ENCODE measurements around the gene SH3RF1.
"Not testable (repeated sequence)": the region's sequence is repeated elsewhere in the genome, so short reads cannot be mapped to it uniquely, and the experiment has no call there.

Gene SH3RF1

DNA sequence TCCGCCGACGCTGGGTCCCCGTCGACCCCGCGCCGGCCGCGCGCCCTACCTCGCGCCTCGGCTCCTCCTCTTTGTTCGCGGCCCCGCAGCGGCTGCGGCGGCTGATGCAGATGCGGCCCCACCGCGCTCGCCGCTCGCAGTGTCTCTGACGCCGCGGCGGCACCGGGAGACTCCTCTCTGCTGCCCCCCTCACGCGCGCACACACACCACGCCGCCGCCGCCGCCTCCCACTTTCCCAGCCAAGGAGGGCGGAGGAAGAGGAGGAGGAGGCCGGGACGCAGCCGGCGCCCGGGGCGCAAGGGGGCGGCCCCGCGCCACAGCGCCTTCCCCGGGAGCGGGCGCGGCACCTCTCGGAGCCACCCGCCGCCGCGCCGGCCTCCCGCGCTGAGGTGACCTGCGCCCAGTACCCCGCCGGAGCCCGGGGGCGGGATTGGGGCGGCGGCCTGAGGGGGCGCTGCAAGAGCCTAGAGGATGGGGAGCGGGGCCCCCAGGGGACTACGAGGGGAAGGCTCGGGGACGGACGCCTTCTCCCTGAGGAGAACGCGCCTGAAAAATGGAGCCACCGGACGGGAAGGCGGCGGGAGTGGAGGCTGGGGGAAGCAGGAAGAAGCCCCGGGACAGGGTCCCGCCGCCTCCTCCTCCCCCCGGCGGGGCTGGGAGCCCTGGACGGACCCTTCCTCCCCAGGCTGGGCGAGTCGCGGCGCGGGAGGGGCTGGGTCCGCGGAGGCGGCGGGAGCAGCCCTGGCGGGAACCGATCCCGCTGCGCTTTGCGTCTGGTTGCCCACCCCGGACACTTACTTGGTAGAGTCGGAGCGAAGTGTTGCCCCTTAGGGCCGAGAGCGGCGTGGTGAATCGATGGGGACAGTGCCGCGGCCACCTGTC lies at the start of gene SH3RF1:
SH3RF1 (minus strand) TSS at position 147 of the 882 bp plus-strand sequence. CDS start 1,744 bp downstream, outside the sequence.
- DNase-seq (ENCODE audit: low read depth in 2 of 2), result peak; percentile 73 to 77

DNA sequence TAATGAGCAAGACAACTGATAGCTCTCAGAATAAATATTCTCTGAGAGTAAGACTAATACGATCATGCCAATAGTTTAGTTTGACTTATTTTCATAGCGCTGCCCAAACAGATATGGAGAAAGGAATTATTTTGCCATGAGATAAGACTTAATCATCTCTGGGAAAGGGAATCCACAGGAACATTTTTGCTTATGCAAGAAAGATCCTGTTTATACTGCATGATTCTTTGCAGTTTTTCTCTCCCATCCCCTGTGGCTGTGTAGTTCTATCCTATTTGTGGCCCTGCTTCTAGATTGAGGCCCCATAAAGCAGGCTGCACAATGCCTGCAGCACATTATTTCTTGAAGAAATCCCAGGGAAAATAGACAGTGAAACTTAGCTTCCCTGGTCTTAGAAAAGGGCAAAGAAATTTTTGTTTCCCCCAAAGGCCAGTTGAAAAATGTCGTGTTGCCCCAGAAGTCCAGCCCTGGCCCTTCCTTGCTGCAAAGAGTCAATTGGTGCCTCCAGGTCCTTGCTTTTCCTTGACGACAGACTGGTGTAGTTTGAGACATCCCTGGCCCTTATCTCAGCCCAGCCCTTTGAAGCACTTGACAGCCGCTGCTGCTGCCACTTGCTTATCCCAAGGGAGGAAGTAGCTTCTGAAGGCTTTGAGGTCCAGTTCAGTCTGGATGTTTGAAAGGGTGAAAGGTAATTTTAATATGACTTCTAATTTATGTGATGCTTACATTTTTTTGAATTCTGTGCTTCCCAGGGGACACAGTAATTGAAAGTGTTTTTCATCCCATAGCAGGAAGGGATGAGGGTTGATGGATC lies 45.0 kb upstream of the SH3RF1 start:
- no peak for DNase-seq (ENCODE audit: low read depth in 2 of 2)

DNA sequence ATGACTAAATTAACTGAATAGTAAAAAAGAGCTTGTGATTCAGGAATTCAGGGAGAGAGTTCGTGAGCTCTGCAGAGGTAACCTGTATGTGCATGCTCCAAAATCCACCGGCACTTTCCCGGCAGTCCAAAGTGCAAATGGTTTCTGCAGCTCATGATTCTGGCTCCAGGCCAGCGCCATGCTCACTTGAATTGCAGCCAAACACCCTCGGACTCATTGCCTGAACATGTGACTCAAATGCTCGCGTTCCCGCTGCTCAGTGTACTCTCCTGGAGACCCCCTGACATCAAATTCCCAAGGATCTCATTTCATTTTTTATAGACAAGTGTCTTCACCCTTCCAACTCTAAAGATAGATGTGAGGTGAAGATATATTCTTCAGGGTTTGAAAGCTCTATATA lies 44.1 kb upstream of the SH3RF1 start:
- DNase-seq (ENCODE audit: low read depth in 2 of 2), result no peak

- DNase-seq (ENCODE audit: low read depth in 2 of 2), result no peak
These were observed 43.0 kb upstream of the SH3RF1 start for GRCh38 chr4:169313732-169314131.

DNA sequence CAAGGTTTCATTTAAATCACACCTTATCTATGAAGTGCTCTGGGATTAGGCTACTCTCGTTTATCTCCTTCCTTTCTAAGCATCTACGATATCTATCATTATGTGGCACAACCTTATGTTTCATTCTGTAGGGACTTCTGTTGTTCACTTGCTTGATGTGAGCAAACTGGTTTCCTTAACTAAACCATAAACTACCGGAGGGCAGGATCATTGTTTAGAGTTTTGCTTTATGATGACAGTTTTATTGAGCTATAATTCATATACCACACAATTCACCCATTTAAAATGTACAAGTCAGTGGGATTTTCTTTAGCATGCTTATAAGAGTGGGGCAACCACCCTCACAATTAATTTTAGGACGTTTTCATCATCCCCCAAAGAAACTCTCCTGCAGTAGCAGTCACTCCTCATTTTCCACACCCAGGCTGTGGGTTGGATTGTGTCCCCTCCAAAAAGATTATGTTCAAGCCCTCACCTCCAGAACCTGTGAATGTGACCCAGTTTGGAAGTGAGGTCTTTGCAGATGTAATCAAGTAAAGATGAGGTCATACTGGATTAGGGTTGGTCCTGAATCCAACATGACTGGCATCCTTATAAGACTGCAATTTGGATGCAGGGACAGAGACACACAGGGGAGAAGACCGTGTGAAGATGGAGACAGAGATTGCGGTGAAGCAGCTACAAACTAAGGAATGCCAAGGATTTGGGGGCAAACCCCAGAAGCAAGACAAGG lies 42.1 kb upstream of the SH3RF1 start:
- DNase-seq (ENCODE audit: low read depth in 2 of 2), result no peak

DNA sequence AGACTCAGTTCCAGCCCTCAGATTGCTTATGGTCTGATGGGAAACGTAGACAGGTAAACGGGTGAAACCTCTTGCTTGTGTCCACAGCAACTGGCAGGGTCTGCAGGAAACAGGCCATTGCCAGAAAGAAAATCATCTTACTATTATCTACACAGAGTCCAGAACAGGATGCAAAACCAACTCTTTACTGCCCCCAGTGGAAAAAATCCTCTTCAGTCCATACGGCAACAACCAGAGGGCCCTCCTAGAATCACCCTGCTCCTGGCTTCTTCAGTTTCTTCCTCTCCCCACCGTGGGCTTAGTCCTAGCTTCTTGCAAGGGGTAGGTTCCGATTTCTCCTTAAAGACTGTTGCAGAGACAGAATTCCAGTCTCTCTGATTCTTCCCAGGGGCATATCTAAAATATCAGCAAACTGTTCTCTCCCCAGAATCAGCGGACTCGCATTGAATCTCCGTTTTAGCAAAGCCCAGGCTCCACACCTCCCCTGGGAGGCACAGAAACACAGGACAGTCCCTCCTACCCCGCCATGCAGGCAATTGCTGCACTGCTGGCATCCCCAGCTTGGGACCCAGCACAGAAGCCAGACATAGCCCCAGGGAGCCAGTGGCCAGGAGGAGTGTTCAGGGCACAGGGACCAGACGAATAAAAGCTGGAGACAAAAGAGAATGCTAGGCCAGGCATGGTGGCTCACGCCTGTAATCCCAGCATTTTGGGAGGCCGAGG lies 41.0 kb upstream of the SH3RF1 start:
- DNase-seq (ENCODE audit: low read depth in 2 of 2), result no peak

DNA sequence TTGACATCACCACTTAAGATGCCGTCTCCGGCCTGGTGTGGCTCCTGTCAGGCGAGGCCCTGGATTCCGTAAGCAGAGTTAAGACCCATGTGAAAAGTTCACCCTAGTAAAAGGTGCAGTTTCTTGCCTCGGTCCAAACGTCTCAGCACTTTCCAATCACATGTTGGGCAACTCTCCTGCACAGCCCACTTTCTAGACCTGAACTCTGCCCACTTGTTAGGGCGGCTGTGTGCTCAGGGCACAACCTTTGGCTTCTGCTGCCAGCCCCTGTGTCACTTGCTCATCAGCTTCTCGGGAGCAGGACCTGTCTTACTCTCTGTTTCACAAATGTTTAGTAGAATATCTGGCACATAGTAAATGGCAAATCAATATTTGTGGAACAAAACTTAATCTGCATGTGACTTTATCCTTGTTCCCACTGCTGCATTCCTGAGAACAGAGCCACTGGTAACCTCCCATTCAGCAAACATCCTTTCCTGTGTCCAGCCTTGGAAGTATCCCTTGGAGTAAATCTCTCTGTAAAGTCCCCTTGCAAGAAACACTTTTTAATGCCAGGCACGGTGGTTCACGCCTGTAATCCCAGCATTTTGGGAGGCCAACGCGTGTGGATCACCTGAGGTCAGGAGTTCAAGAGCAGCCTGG lies 38.7 kb upstream of the SH3RF1 start:
- DNase-seq (ENCODE audit: low read depth in 2 of 2), result no peak

DNA sequence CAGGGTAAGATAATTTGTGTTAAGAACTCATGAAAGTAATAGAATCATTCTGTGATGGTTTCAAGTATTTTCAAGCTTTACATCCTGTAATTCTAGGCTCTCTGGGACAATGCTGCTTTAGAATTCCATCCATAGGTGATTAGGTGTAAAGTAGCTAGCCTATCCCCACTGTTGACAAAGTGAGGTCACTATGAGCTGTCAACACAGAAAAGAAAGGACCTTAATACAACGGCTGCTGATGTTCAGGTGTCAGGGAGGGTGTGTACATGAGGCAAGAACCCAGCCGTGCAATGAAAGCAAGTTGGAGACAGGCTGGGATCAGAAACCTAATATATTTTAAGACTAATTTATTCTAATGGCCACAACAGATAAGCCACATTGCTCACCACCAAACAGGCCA lies 36.8 kb upstream of the SH3RF1 start:
- no peak for DNase-seq (ENCODE audit: low read depth in 2 of 2)

DNA sequence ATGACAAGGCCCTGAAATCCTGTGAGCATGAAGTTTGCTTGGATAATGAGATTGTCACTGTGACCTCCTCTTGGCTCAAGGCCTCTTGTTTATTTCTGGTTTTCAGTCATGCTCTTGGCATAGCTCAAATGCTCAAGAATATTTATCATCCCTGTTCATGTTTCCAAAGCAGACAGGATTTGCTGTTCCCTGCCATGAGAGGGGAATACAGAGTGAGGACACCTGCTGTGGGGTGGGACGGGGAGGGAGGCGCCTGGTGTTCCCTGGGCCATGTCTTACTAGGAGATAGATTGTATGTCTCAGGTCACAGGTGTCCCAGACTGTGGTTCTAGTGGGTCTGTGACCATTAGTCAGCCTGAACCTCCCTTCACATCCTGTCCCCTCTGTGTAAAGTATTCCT lies 34.9 kb upstream of the SH3RF1 start:
- DNase-seq (ENCODE audit: low read depth in 2 of 2), result no peak

DNA sequence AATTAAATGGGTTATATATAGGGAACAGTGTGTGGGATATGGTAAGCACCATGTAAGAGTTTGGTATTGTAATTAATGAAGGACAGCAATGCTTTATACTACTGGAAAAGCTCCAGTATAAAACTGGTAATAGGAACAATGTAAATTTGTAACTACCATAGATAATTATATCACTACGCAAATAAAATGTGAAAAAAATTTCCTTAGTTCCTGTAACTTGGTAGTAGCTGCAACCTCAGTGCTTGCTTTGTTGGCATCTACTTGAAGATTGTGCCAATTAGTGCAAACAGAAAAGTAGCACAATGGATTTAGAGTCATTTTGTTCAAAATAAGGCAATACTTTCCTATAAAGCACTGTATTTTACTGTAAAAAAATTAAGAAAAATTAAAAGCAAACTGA lies 34.4 kb upstream of the SH3RF1 start:
- DNase-seq (ENCODE audit: low read depth in 2 of 2), result no peak

DNA sequence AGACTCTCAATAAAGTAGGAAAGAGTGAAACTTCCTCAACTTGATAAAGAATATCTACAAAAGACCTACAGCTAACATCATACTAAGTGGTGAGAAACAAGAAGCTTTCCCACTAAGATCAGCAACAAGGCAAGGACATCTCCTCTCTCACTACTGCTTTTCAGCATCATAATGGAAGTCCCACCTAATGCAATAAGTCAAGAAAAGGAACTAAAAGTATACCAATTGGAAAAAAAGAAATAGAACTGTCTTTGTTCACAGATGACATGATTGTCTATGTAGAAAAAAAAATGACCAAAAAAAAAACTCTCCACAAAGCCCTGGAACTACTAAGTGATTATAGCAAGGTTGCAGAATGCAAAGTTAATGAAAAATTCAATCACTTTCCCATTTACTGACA lies 25.1 kb upstream of the SH3RF1 start:
- DNase-seq (ENCODE audit: low read depth in 2 of 2), result no peak

DNA sequence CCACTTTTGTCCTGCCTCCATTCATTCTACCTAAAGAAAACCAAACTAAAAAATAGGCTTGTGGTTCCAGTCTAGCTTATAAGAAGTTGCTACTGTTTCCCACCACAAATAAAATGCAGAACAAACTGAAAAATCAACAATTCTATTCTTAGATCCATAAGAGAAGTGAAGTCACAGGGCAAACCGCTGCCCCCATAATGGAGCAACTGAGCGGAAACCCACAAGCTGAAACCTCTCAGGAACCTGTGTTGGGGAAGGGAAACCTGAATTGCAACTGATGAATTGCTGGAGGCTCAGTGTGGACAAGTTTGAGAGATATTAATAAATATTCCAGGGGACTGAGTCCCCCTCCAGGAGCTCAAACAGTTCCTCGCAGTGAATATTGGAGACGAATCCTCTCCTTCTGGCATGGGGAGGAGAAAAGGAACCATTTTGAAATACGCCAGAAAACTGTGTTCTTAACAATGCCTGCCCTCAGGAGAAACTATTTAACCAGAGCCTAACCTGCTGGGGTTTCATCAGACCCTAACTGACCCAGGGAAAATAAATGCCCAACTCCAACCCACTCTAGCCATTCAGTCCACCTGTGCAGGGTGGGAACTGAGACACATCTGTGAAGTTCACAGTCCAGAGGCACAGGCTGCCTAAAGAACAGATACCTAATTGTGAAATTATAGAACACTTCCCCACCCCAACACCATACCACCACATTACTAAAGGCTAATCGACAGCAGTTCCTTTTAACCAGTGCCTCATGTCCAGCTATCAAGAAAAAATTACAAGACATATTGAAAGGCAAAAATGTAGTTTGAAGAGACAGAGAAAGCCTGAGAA lies 22.8 kb upstream of the SH3RF1 start:
- DNase-seq (ENCODE audit: low read depth in 2 of 2), result no peak

DNA sequence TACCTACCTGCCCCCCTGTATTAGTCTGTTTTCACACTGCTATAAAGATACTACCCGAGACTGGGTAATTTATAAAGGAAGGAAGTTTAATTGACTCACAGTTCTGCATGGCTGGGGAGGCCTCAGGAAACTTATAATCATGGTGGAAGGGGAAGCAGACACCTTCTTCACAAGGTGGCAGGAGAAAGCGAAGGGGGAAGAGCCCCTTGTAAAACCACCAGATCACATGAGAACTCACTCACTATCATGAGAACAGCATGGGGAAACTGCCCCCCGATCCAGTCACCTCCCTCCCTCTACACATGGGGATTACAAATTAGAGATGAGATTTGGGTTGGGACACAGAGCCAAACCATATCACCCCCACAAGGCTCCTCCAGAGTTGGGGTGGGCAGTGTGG lies 17.2 kb upstream of the SH3RF1 start:
- DNase-seq (ENCODE audit: low read depth in 2 of 2), result not testable (repeated sequence)

DNA sequence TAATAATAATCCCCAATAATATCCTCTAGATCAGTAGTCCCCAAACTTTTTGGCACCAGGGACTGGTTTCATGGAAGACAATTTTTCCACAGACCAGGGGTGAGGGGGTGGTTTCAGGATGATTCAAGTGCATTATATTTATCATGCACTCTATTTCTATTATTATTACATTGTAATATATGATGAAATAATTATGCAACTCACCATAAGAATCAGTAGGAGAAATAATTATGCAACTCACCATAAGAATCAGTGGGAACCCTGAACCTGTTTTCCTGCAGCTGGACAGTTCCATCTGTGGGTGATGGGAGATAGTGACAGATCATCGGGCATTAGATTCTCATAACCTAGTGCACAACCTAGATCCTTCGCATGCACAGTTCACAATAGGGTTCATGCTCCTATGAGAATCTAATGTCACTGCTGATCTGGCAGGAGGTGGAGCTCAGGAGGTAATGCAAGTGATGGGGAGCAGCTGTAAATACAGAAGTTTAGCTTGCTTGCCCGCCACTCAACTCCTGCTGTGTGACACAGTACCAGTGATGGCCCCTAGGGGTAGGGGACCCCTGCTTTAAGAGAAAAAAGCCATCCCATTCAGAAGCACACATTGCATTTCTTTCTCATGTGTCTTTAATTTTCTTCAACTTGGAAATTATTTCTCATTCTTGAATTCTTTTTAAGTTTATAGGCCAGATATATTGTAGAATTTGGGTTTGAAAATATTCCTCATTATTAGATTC lies 16.0 kb upstream of the SH3RF1 start:
- DNase-seq (ENCODE audit: low read depth in 2 of 2), result no peak

GRCh38 chr4:169283114-169283509 lies 12.4 kb upstream of the SH3RF1 start:
- peak; percentile 69 to 77 for DNase-seq (ENCODE audit: low read depth in 2 of 2)

DNA sequence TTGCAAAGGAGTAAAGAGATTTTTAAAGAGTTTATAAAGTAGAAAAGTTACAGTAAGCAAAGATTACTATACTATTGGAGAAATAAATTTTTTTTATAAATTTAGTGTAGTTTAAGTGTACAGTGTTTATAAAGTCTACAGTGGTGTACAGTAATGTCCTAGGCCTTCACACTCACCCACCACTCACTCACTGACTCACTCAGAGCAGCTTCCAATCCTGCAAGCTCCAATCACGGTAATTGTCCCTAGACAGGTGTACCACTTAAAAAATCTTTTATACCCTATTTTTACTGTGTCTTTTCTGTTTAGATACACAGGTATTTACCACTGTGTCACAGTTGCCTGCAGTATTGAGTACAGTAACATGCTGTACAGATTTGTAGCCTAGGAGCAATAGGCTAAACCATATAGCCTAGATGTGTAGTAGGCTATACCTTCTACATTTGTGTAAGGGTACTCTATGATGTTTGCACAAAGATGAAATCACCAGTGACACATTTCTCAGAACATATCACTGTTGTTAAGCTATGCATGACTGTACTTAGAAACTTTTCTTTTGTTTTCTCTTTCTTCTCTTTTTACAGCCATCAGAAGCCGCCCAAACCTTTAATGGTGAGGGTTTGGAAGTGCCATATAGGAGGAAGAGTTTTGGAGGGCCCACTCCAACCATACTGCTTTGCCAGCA lies 11.8 kb upstream of the SH3RF1 start:
- no peak for DNase-seq (ENCODE audit: low read depth in 2 of 2)

DNA sequence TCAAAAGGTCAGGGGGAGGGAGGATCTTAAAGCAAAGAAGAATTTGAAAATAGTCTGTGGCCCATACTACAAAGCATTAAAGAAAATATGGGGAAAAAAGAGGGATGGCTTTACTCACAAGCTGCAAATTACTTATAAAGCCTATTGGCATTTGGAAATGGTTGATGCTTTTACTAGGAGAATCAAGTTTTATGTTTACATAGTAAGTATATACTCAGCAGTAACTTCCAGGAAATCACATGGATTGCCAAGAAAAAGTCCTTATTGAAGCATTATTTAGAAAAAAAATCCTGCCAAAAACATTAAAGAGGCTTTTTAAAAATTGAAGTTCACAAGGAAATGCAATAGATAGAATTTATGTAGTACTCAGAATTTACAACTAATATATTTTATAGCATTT lies 8.4 kb upstream of the SH3RF1 start:
- DNase-seq (ENCODE audit: low read depth in 2 of 2), result no peak

DNA sequence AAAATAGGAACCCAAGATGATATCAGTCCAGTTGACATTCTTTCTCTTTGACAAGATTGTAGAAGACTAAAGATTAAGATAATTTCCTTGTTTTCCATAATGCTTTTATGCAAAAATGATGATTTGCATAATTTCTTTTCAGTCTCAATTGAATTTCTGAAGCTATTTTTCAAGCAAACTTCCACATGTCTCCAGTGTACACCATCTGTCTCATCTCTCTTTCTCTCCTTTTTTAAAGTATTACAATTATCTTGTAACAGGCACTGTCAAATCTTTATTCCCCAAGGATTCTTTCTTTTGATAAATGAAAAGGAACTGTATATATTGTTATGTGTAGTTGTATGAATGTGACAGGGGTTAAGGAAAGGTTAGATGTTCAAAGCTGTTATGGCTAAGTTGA lies 7.9 kb upstream of the SH3RF1 start:
- no peak for DNase-seq (ENCODE audit: low read depth in 2 of 2)

DNA sequence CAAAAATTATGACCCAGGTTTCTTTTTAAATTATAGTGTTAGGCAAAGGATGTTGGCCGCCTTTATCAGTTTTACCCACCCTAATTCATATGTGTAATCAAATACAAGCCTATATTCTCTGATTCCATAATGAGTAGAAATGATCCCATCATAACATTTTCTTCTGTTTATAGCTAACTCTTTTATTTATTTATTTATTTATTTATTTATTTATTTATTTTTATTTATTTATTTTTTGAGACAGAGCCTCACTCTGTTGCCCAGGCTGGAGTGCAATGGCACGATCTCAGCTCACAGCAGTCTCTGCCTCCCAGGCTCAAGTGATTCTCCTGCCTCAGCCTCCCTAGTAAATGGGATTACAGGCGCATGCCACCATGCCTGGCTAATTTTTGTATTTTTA lies 7.1 kb upstream of the SH3RF1 start:
- not testable (repeated sequence) for DNase-seq (ENCODE audit: low read depth in 2 of 2)
